Brain microvascular endothelial cell (primary cell): Measurements from ENCODE around the gene HIF3A.

ENCODE experiments used
- DNase-seq: peaks from one replicate; pipeline ENCODE4 v3.0.0-alpha.2; 2020
- H3K27ac ChIP-seq: fragments of 250-450 bp; sonication (Bioruptor Pico); 2 replicates; pipeline ENCODE4 v1.5.1; 2020; ENCODE audit warnings: mild to moderate bottlenecking, moderate library complexity
- H3K27me3 ChIP-seq: fragments of 250-450 bp; sonication (Bioruptor Pico); replicated peaks from 2 replicates; pipeline ENCODE4 v1.5.1; 2020; ENCODE audit warnings: mild to moderate bottlenecking
- H3K36me3 ChIP-seq: fragments of 250-450 bp; sonication (Bioruptor Pico); replicated peaks from 2 replicates; pipeline ENCODE4 v1.5.1; 2020; ENCODE audit warnings: mild to moderate bottlenecking
- H3K4me3 ChIP-seq: 2 replicates; pipeline ENCODE4 v1.5.1; 2011; ENCODE audit warnings: low read depth, mild to moderate bottlenecking, control low read depth, low read length, moderate library complexity
- CTCF ChIP-seq: IDR thresholded peaks from 2 replicates; pipeline ENCODE4 v1.5.1; 2011; ENCODE audit warnings: low read depth, mild to moderate bottlenecking, moderate library complexity, low read length, control low read depth, inconsistent platforms; ENCODE audit errors: missing control alignments
- in situ Hi-C: cut with HindIII; loops from 2 replicates; pipeline ENCODE4 v1.10.0; 2017; ENCODE audit warnings: low sequenced_read_pairs, low pct_ligation_motif_present

HIF3A gene

GRCh38 chr19:46355234-46356148 lies 58.6 kb downstream of the HIF3A start:
- TF ChIP-seq CTCF = no peak
- H3K27me3 ChIP-seq = no peaks in the 10 kb centered on the region
- in situ Hi-C loops = no loop called here
- H3K4me3 ChIP-seq = no peak overlapping the region
- no peak overlapping the region for H3K27ac ChIP-seq
- no peak for DNase-seq
- peaks cover 22% of the 10 kb centered on the region for H3K36me3 ChIP-seq

DNA sequence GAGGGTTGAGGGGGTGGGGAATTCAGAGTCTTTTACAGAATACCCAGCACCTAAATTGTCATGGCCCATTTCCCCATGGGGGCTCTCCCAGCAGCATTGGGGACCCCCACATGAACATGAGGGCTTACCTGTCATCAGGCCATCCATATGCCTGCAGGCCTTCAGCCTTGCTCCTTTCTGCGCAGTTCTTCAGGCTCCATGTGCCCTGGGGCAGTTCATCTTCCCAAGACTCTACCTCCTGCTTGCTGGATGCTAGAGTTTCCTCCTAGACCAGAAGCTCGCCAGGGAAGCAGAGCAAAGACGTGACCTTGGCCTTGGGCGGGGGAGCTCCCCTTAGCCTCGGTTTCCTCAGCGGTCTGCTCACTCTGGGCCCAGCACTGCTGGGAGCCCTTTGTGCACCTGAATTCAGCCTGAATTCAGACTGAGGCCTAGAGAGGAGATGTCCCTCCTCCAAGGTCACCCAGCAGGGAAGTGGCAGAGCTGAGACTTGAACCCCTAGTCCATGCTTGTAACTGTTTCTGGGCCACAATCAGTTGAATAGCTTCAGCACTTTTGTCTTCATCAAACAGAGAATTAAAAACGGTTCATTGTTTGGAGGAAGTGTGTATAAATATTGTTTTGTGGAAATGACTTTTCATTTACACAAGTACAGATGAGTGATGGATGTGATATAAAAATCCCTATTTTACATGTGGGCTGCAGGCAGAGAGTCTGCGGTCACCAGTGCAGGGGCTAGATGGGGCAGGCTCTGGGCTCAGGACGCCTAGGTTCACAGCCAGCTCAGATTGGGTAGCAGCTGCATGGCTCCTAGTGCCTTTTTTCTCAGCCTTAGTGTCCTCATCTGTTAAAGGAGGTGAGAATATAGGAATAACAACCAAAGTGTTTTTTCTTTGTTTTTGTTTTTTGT lies 59.6 kb downstream of the HIF3A start:
- no peak overlapping the region for H3K4me3 ChIP-seq
- no peak for TF ChIP-seq CTCF
- DNase-seq = no peak
- in situ Hi-C loops = no loop called here
- H3K36me3 ChIP-seq = peaks cover 22% of the 10 kb centered on the region
- H3K27me3 ChIP-seq = no peaks in the 10 kb centered on the region
- H3K27ac ChIP-seq = no peak overlapping the region

GRCh38 chr19:46357846-46358583 lies 61.2 kb downstream of the HIF3A start:
- H3K27ac ChIP-seq = no peak overlapping the region
- in situ Hi-C loops = no loop called here
- peaks cover 22% of the 10 kb centered on the region for H3K36me3 ChIP-seq
- no peaks in the 10 kb centered on the region for H3K27me3 ChIP-seq
- TF ChIP-seq CTCF = no peak
- no peak overlapping the region for H3K4me3 ChIP-seq
- no peak for DNase-seq

DNA sequence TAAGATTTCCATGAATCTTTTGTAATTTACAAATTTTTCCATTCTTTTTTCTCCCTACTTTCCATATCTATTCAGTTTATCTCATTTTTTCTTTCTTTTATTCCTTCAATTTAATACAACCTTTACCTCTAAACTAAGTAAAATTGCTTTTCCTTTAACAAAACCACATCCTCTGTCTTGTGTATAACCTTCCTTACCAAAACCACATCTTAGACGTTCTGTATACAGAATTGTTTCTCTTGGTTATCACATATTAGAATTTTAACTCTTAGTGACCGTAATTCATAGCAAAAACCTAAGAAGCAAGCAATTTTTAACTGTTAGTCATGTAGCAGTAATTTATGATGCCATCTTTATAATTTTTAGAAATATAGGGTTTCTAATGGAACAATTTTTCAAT lies 65.1 kb downstream of the HIF3A start:
- in situ Hi-C loops = no loop called here
- H3K27me3 ChIP-seq = no peaks in the 10 kb centered on the region
- peaks cover 13% of the 10 kb centered on the region for H3K36me3 ChIP-seq
- TF ChIP-seq CTCF = no peak
- no peak overlapping the region for H3K4me3 ChIP-seq
- DNase-seq = no peak
- no peak overlapping the region for H3K27ac ChIP-seq

DNA sequence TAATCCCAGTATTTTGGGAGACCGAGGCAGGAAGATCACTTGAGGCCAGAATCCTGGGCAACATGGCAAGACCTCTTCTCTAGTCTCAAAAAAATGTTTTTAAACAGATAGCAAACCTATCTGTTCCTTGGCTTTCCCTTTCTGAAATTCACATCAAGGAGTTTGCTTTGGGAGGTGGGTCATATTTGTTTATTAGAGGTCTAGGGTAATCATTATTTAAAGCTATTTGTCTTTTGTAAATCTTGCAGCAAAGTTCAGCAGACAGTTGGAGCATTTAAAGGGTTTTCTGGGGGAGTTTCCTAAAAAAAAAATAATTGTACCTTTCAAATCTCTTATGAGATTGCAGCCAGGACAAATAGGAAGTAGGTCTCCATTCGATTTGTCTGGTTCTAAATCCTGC lies 67.5 kb downstream of the HIF3A start:
- TF ChIP-seq CTCF = no peak
- in situ Hi-C loops = no loop called here

More for the DNA sequence above, 67.5 kb downstream of the HIF3A start:
- Histone ChIP-seq H3K36me3 (peaks cover 10% of the 10 kb centered on the region), H3K4me3 (no peak overlapping the region), H3K27ac (no peak overlapping the region), H3K27me3 (no peaks in the 10 kb centered on the region)
- no peak for DNase-seq
